OCI-M2 (cell line): Measurements from ENCODE around the gene PPFIBP2.

ENCODE experiments used
- DNase-seq: peaks from one replicate; lab custom pipeline; 2025; ENCODE audit not compliant: unreplicated experiment; lab: John Stamatoyannopoulos, UW

Gene PPFIBP2

DNA sequence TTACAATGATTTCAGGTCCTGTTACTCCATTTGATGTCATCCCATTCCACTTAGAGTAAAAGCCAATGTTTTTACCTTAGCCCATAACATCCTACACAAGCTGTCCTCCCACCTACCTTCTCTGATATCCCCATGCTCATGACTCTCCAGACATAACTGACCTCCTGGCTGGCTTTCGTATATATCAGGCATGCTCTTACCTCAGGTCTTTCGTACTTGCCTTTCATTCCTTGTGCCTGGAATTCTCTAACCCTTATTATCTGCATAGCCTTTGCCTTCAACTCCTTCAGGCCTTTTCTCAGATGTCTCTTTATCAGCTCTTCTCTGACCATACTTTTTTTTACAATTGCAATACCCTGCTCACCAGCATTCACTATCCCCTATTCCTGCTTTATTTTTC, 169.8 kb downstream of the PPFIBP2 start:
- no peak for DNase-seq

DNA sequence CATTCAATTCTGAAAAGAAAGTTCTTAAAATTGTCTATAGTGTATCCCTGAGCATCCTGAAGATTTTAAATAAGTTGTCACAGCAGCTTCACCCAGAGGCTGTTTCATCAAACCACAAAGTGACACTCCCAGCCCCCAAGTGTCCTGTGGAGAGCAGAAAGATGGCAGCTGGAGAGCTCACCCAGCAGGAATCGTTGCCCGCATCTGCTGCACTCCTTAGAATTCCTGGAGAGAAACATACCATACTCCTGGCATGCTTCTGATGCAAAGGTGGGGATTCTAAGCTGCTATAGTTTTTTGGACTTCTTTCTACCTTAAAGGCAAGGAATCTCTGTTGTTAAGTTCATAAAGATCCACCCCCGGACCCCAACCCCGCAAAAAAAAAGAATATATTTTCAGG, 173.0 kb downstream of the PPFIBP2 start:
- DNase-seq, result no peak

DNA sequence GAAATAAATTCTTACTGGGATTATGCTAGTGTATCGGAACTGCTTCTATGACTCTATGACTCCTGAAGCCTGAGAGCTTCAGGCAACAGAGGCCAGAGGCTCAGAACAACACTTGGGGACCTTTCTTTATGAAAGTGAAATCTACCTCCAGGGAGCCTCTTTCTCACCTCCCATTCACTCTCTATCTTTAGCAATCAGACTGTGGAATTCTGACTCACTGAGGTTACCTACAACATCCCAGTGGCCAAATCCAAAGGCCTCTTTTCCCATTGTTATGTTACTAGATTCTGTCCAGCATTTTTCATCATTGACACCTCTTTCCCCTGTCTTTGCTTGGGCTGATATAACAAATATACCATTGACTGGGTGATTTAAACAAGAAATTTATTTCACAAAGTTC, 173.6 kb downstream of the PPFIBP2 start:
- DNase-seq, result no peak

DNA sequence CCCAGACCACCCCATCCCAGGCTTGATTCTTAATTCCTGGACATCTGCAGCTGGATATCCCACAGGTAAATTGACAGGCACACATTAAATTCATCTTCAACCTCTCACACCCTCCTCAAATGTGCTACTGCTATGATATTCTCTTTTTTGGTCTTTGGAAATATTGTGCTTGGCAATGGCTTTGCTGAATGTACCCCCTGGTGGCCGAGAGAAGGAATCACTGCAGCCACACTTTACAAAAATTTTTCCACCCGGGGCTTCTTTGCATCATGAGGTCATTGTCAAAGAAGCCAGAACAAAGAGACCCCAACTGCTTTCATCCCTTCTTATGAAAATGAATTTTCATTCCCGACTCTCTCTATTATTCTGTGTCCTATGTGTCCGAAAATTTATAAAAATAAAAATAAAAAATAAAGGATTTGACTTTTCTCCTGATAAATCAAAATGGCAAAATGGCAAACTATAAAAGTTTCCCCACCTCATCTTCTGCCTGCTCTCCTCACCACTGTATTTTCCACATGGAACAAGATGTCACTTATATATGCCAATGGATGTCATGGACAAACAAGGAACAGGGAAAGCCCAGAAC, 174.5 kb downstream of the PPFIBP2 start:
- no peak for DNase-seq

DNA sequence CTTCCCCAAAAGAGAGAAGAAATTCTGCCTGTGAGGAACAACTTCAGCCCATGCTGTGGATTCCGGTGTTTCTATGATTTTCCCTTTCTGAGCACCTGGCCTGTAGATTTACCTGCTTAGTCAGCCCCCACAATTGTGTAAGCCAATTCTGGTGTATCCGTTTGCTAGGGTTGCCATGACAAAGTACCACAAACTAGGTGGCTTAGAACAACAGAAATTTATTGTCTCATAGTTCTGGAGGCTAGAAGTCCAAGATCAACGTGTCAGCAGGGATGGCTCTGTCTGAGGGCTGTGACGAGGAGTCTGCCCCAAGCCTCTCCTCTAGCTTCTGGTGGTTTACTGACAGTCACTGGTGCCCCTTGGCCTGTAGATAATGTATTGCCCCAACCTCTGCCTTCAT, 175.4 kb downstream of the PPFIBP2 start:
- no peak for DNase-seq

DNA sequence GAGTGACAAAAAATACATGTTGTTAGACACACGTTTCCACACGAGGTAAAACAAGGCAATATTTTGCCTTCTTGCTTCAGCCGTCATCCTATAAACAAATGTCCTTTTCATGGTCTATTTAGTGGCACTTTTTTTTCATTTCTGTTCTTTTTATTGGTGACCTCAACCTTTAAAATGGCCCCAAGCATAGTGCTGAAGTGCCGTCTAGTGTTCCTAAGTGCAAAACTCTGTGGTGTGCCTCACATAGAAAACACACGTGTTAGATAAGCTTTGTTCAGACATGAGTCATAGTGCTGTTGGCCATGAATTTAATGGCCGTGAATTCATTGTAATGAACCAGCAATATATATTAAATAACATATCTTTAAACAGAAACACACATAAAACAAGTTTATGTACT, 176.8 kb downstream of the PPFIBP2 start:
- no peak for DNase-seq

DNA sequence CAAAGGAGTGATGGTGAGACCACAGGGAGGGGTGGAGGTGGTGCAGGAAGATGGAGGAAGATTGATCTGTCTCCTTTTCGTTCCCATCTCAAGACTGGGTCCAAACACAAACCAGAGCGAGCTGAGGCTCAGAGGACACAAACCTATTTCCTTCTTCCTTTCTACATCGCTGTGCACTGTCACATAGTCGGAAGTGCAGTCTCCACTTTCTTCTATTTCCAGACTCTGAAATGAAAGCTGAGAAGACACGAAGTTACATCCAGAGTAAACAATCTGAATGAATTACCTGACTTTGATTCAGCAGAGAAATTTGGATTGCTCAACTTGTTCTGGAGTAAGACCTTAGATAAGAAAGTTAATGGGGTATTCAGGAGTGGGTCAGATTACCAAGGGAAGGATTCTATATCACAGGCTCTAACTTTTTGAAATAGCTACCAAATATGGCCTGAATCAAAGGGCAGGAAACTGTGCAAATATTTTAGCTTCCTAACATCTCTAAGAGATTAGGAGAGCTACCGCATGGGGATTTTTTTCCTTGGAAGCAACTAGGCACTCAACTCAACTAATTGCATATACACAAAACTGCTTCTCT, 178.1 kb downstream of the PPFIBP2 start:
- DNase-seq, result no peak

DNA sequence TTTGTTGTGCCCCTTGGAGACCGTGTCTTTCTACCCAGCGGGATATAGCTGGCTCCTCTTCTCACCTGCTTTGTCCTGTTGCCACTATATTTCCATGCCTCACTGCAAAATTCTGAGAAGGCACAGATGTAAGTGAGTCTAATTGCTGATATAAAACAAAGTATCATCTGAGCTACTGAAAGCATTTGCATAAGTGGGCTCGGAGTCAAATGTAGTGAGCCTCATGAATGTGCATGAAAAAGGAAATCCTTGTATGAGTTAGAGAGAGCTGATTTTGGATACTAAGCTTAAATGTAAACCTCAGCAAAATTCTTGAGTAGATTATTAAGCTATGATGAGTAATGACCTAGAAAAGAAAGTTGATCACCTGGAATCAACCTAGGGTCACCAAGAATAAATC, 178.6 kb downstream of the PPFIBP2 start:
- no peak for DNase-seq

DNA sequence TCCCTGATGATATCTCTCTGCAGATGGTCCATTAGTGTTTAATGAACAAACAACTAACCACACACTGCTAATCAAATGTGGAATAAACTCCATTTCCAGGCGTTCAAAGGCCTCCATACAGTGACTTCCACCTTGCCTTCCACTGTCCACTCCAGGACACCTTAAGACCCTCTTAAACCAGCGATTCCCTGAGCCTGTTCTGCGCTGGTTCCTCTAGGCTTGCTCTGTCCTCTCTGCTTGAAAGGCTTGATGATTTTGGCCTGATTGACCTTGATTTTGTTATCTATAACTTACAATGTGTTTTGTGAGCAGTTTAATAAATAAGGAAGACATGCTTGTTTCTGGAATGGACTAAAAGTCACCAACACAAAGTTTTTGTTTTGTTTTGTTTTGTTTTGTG, 180.4 kb downstream of the PPFIBP2 start:
- DNase-seq, result no peak

DNA sequence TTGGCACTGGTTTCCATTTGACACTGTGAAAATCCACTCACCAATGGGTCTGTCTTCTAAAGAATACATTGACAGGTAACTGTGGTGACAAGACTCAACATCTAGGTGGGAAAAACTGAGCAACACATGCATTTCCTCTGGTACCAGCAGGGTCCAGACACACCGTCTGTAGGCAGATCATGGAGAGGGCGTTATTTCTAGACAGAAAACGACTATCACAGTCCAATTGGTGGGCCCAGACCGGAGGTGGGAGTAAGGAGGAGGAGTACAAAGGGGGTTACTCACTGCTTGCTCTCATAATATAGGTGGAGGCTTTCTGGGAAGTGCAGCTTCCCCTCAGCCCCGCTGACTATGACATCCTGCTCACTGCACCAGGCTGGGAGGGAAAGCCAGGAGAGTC, 182.6 kb downstream of the PPFIBP2 start:
- DNase-seq, result no peak
